ENCODE measurements around the gene ZCCHC24.

ZCCHC24 gene

DNA sequence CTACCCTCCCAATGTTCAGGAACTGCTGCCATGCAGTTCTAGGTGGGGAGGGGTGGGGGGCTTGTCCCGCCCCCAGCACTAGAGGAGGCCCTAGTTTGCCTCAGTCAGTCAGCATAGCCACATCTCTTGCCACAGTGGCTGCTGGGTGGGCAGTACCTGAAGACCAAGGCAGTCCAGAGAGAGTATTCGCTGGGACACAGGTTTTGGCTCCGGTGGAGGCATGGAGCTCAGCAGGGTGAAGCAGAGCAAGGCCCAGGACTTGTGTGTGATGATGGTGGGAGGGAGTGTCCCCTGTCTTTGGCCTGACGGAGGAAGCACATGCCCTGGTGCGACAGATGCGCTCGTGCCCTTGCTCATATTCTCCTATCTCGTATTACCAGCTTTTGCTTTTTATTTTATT, 24.7 kb upstream of the ZCCHC24 start:
- no peaks in the 10 kb centered on the region for H3K36me3 ChIP-seq (ENCODE audit: control insufficient read depth, low read depth, low read length)
- no peaks in the 10 kb centered on the region for H3K9me3 ChIP-seq (ENCODE audit: control insufficient read depth, low read depth, low read length)
- H3K27me3 ChIP-seq (ENCODE audit: control insufficient read depth, insufficient read depth, low read length) = no peaks in the 10 kb centered on the region
- no peak overlapping the region for H3K27ac ChIP-seq (ENCODE audit: low read length)
- H3K4me3 ChIP-seq (ENCODE audit: low read length) = no peak overlapping the region
- H3K4me1 ChIP-seq (ENCODE audit: control insufficient read depth, low read depth, low read length) = no peaks in the 10 kb centered on the region
- H3K9ac ChIP-seq (ENCODE audit: low read length) = no peak overlapping the region

DNA sequence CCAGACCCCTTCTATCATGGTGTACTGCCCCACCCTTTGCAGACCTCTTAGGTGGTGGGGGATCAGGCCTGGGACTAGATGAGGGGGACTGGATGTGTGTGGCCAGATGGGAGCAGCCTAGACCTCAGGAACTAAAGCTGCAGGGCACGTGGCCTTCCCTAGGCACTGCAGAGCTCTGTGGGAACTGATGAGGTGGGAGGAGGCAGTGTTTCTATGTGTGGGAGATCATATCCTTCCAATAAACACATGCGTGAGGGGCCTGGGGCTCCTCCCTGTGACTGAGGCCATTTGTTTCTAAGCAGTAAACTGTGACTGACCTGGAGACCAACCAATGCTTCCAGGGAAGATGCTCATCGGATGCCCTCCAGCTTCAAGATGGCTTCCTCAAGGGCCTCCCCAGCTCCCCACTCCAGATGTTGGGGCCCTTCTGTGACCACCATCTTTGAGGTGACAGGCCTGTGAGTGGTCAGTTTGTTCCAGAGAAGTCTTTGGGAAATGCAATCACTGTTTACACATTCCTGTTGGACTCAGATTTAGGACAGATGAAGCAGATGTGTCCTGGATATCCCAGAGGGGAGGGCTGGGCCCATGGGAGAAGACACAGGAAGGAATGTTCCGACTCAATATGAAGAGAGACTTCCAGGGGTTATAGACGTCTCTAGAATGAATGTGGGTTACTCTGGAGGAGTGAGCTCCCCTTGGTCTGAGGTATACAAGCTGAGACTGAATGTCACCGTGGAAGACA, 23.6 kb upstream of the ZCCHC24 start:
- Histone ChIP-seq H3K27me3 (ENCODE audit: control insufficient read depth, insufficient read depth, low read length) (no peaks in the 10 kb centered on the region), H3K4me3 (ENCODE audit: low read length) (no peak overlapping the region), H3K4me1 (ENCODE audit: control insufficient read depth, low read depth, low read length) (no peaks in the 10 kb centered on the region), H3K36me3 (ENCODE audit: control insufficient read depth, low read depth, low read length) (no peaks in the 10 kb centered on the region), H3K9ac (ENCODE audit: low read length) (no peak overlapping the region), H3K9me3 (ENCODE audit: control insufficient read depth, low read depth, low read length) (no peaks in the 10 kb centered on the region), H3K27ac (ENCODE audit: low read length) (no peak overlapping the region)

DNA sequence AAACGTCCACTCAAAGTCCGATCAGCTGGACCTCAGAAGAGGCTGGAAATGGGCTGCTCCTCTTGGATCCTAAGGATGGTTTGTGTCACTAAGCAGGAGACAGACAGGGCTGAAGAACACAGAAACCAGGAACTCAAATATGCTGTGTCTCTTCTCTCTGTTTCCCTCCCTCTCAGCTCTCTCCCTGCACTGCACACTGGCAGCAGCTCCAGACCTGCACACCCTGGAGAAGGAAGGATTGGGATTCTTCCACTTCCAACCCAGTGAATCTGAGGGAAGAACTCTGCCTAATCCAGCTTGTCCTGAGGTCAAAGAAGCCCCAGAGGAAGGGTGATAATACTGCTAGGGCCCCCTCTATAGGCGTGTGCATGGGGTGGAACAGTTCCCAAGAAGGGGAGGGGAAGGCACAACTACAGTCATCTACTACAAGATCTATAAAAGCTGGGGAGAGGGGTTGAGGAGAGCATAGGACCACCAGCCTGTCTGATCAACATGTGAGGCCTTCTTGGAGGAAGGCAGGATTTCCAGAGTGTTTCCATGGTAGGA, 22.7 kb upstream of the ZCCHC24 start:
- H3K4me1 ChIP-seq (ENCODE audit: control insufficient read depth, low read depth, low read length) = no peaks in the 10 kb centered on the region
- no peak overlapping the region for H3K9ac ChIP-seq (ENCODE audit: low read length)
- no peaks in the 10 kb centered on the region for H3K36me3 ChIP-seq (ENCODE audit: control insufficient read depth, low read depth, low read length)
- no peaks in the 10 kb centered on the region for H3K27me3 ChIP-seq (ENCODE audit: control insufficient read depth, insufficient read depth, low read length)
- H3K27ac ChIP-seq (ENCODE audit: low read length) = no peak overlapping the region
- H3K9me3 ChIP-seq (ENCODE audit: control insufficient read depth, low read depth, low read length) = no peaks in the 10 kb centered on the region
- H3K4me3 ChIP-seq (ENCODE audit: low read length) = no peak overlapping the region

DNA sequence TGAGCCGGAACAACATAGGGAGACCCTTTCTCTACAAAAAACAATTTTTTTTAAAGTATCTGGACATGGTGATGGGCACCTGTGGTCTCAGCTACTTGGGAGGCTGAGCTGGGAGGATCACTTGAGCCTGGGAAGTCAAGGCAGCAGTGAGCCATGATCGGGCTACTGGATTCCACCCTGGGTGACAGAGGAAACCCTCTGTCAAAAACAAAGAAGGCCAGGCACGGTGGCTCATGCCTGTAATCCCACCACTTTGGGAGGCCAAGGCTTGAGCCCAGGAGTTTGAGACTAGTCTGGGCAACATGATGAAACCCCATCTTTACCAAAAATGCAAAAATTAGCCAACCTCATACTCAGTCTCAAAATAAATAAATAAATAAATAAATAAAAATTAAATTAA, 19.9 kb upstream of the ZCCHC24 start:
- no peaks in the 10 kb centered on the region for H3K27me3 ChIP-seq (ENCODE audit: control insufficient read depth, insufficient read depth, low read length)

DNA sequence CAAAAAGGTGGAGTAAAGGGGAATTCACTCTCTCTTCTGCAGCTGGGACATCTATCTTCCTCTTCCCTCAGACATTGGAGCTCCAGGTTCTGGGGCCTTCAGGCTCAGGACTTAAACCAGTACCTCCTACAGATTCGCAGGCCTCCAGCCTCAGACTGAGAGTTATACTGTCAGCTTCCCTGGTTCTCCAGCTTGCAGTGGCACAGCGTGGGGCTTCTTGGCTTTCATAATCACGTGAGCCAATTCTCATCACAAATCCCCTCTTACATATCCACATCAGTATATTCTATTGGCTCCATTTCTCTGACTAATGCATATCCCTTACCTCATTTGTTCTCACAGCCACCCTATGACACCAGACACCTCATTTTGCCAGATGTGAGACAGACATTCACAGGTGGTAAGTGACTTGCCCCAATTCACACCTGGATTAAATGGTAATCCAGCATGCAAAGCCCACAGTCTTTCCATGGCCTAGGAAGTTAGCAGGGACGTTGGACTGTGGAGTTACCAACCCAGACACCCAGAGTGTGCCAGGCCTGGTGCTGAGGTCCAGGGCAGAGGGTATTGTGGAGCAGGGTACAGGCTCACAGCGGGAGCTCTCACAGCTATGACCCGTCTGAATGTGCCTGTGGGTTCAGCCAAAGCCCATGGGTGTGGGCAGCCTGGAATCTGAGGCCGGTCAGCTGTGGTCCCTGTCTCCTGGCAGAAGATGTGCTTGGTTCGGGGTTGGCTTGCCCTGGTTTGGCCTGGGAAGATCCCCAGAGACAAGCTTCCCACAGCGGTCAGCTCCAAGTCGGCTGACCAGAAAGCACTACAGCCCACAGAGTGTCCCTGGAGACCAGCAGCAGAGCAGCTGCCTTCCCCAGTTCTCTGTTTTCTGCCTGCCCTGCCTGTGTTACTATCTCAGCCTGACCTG, 18.4 kb upstream of the ZCCHC24 start:
- Histone ChIP-seq H3K9me3 (ENCODE audit: control insufficient read depth, low read depth, low read length) (no peaks in the 10 kb centered on the region), H3K9ac (ENCODE audit: low read length) (no peak overlapping the region), H3K4me1 (ENCODE audit: control insufficient read depth, low read depth, low read length) (no peaks in the 10 kb centered on the region), H3K27ac (ENCODE audit: low read length) (no peak overlapping the region), H3K4me3 (ENCODE audit: low read length) (no peak overlapping the region), H3K27me3 (ENCODE audit: control insufficient read depth, insufficient read depth, low read length) (no peaks in the 10 kb centered on the region), H3K36me3 (ENCODE audit: control insufficient read depth, low read depth, low read length) (no peaks in the 10 kb centered on the region)

More for the DNA sequence above, 19.9 kb upstream of the ZCCHC24 start:
- Histone ChIP-seq H3K9ac (ENCODE audit: low read length) (no peak overlapping the region), H3K27ac (ENCODE audit: low read length) (no peak overlapping the region), H3K9me3 (ENCODE audit: control insufficient read depth, low read depth, low read length) (no peaks in the 10 kb centered on the region), H3K4me3 (ENCODE audit: low read length) (no peak overlapping the region), H3K36me3 (ENCODE audit: control insufficient read depth, low read depth, low read length) (no peaks in the 10 kb centered on the region), H3K4me1 (ENCODE audit: control insufficient read depth, low read depth, low read length) (no peaks in the 10 kb centered on the region)

DNA sequence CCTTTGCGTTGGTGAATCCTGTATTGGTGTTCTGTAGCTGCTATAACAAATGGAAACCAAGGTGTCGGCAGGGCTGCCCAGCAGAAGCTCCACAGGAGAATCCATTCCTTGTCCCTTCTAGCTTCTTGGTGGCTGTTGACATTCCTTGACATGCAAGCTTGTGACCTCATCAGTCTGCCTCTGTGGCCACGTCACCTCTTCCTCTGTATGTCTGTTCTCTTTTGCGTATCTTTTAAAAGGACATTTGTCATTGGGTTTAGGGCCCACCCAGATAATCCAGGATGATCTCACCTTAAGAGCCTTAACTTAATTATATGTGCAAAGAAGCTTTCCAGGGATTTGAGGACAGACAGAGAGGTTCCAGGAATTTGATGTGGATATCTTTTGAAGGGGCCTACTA, 15.3 kb upstream of the ZCCHC24 start:
- Histone ChIP-seq H3K27me3 (ENCODE audit: control insufficient read depth, insufficient read depth, low read length) (no peaks in the 10 kb centered on the region), H3K9me3 (ENCODE audit: control insufficient read depth, low read depth, low read length) (no peaks in the 10 kb centered on the region), H3K27ac (ENCODE audit: low read length) (no peak overlapping the region), H3K4me1 (ENCODE audit: control insufficient read depth, low read depth, low read length) (no peaks in the 10 kb centered on the region), H3K4me3 (ENCODE audit: low read length) (no peak overlapping the region), H3K36me3 (ENCODE audit: control insufficient read depth, low read depth, low read length) (no peaks in the 10 kb centered on the region), H3K9ac (ENCODE audit: low read length) (no peak overlapping the region)

DNA sequence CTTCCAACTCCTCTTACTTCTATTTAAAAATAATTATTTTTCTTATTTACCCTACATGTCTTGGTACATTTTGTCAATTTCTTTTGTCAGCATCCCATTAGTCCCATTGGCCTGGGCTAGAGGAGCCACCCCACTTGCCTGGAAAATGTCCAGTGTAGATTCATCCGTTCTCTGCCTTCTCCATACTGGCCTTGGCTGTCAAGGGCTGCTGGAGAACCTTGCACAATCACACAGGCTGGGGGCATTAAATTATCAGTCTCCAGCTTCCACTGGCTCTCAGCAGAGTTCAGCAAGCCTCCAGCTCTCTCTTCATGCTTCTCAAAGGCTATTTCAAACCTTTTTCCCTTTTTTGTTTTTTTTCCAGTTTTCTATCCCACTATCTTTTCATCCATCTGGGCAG, 13.8 kb upstream of the ZCCHC24 start:
- no peaks in the 10 kb centered on the region for H3K4me1 ChIP-seq (ENCODE audit: control insufficient read depth, low read depth, low read length)
- no peak overlapping the region for H3K9ac ChIP-seq (ENCODE audit: low read length)
- H3K4me3 ChIP-seq (ENCODE audit: low read length) = no peak overlapping the region
- no peaks in the 10 kb centered on the region for H3K36me3 ChIP-seq (ENCODE audit: control insufficient read depth, low read depth, low read length)
- no peaks in the 10 kb centered on the region for H3K9me3 ChIP-seq (ENCODE audit: control insufficient read depth, low read depth, low read length)
- no peaks in the 10 kb centered on the region for H3K27me3 ChIP-seq (ENCODE audit: control insufficient read depth, insufficient read depth, low read length)
- H3K27ac ChIP-seq (ENCODE audit: low read length) = no peak overlapping the region

DNA sequence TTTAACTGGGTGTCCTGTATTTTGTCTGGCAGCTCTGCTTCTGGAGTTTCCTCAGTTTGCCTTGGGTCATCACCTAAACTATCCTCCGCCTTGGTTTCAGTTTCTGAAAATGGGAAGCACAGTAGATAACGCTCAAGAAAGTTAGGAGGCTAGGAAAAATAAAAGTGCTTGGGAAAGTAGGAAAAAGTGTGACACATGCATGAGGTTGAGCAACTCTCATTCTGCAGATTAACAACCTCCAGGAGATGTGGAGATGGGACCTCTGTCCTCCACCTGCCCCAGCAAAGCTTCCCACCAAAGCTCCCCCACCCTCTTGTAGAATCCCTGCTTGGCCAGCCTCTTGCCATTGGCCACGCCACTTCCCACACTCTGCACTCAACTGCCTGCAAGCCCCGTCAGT, 13.1 kb upstream of the ZCCHC24 start:
- Histone ChIP-seq H3K27ac (ENCODE audit: low read length) (no peak overlapping the region), H3K4me1 (ENCODE audit: control insufficient read depth, low read depth, low read length) (no peaks in the 10 kb centered on the region), H3K4me3 (ENCODE audit: low read length) (no peak overlapping the region), H3K9ac (ENCODE audit: low read length) (no peak overlapping the region), H3K27me3 (ENCODE audit: control insufficient read depth, insufficient read depth, low read length) (no peaks in the 10 kb centered on the region), H3K36me3 (ENCODE audit: control insufficient read depth, low read depth, low read length) (no peaks in the 10 kb centered on the region), H3K9me3 (ENCODE audit: control insufficient read depth, low read depth, low read length) (no peaks in the 10 kb centered on the region)

DNA sequence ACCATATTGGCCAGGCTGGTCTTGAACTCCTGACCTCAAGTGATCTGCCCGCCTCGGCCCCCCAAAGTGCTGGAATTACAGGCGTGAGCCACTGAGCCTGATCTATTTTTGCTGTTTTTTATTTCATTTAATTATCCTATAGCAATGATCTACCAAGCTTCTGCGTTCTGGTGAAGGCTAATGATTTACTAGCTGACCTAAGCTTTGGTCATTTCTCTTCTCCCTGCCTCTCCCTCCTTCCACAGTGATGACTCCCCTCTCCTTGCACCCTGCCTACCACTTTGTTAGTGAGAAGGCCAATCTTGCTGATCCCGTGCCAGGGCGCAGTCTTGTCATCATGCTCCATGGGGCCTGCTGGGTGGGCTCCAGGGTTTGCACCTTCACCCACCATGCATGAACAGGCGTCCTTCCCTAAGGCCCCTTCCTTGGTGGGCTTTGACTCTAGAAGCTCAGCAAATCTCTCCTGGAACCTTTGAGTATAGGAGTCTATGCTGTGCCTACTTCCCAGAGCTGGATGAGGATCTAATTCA, 11.9 kb upstream of the ZCCHC24 start:
- H3K9me3 ChIP-seq (ENCODE audit: control insufficient read depth, low read depth, low read length) = no peaks in the 10 kb centered on the region
- H3K4me3 ChIP-seq (ENCODE audit: low read length) = no peak overlapping the region
- H3K27ac ChIP-seq (ENCODE audit: low read length) = no peak overlapping the region
- H3K4me1 ChIP-seq (ENCODE audit: control insufficient read depth, low read depth, low read length) = no peaks in the 10 kb centered on the region
- H3K9ac ChIP-seq (ENCODE audit: low read length) = no peak overlapping the region
- H3K36me3 ChIP-seq (ENCODE audit: control insufficient read depth, low read depth, low read length) = no peaks in the 10 kb centered on the region
- H3K27me3 ChIP-seq (ENCODE audit: control insufficient read depth, insufficient read depth, low read length) = no peaks in the 10 kb centered on the region

DNA sequence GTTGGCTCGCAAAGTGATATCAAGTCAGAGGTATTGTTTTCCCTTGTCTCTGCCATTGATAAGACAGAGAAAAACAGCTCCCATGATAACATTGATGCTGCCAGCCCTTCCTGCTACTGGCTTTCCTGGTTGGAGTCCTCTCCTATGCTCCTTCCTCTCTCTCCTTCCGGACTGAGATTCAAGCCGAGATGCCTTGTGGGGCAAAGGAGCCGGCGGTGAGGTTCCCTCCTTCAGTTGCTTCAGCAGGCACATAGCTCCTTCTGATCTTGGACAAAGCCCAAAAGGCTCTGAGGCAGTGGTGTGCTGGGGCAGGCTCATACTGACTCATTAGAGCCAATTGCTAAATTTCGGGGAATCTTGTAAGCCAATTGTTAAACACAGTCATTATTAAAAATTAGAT, 8.8 kb upstream of the ZCCHC24 start:
- no peak overlapping the region for H3K27ac ChIP-seq (ENCODE audit: low read length)
- no peaks in the 10 kb centered on the region for H3K9me3 ChIP-seq (ENCODE audit: control insufficient read depth, low read depth, low read length)
- no peaks in the 10 kb centered on the region for H3K27me3 ChIP-seq (ENCODE audit: control insufficient read depth, insufficient read depth, low read length)
- no peak overlapping the region for H3K4me3 ChIP-seq (ENCODE audit: low read length)
- no peaks in the 10 kb centered on the region for H3K36me3 ChIP-seq (ENCODE audit: control insufficient read depth, low read depth, low read length)
- peaks cover 6% of the 10 kb centered on the region for H3K4me1 ChIP-seq (ENCODE audit: control insufficient read depth, low read depth, low read length)
- no peak overlapping the region for H3K9ac ChIP-seq (ENCODE audit: low read length)

DNA sequence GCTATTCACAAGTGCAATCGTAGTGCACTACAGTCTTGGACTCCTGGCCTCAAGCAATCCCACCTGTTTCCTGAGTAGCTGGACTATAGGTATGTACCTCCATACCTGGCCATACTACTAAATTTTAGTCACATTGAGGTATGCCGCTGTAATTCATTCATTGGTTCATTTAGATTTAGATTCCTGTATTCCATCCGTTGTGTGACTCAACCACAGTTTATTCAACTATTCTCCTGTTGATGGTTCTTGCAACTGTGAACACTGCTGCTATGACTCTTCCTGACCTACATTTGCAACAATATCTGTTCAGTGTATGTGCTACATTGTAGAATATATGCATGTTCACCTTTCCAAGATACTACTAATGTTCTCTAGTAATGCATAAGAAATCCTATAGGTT, 8.0 kb upstream of the ZCCHC24 start:
- no peak overlapping the region for H3K4me3 ChIP-seq (ENCODE audit: low read length)
- no peak overlapping the region for H3K27ac ChIP-seq (ENCODE audit: low read length)
- H3K4me1 ChIP-seq (ENCODE audit: control insufficient read depth, low read depth, low read length) = peaks cover 10% of the 10 kb centered on the region
- no peaks in the 10 kb centered on the region for H3K9me3 ChIP-seq (ENCODE audit: control insufficient read depth, low read depth, low read length)
- H3K9ac ChIP-seq (ENCODE audit: low read length) = no peak overlapping the region
- H3K27me3 ChIP-seq (ENCODE audit: control insufficient read depth, insufficient read depth, low read length) = peaks cover 6% of the 10 kb centered on the region
- no peaks in the 10 kb centered on the region for H3K36me3 ChIP-seq (ENCODE audit: control insufficient read depth, low read depth, low read length)

Measured in iPS-18a (cell line).